GM19023 (cell line): ENCODE measurements around the gene ASIC2.

Experiments used
- ATAC-seq: cut with Tn5 transposase; IDR thresholded peaks from one replicate; pipeline ENCODE4 v1.9.1; 2021; ENCODE audit warnings: mild to moderate bottlenecking, moderate library complexity; ENCODE audit not compliant: unreplicated experiment

Gene ASIC2

GRCh38 chr17:33080091-33080490 is 213.0 kb downstream of the ASIC2 start:
- ATAC-seq: no peak

- ATAC-seq: no peak
Measured at GRCh38 chr17:33079201-33079600, 213.9 kb downstream of the ASIC2 start.

GRCh38 chr17:33076979-33077378 is 216.1 kb downstream of the ASIC2 start:
- no peak for ATAC-seq

- no peak for ATAC-seq
Measured at GRCh38 chr17:33073416-33073815, 219.7 kb downstream of the ASIC2 start.

GRCh38 chr17:33072421-33073161 is 220.5 kb downstream of the ASIC2 start:
- no peak for ATAC-seq

GRCh38 chr17:33071656-33072055 is 221.4 kb downstream of the ASIC2 start:
- no peak for ATAC-seq

GRCh38 chr17:33057564-33057963 is 235.5 kb downstream of the ASIC2 start:
- no peak for ATAC-seq

GRCh38 chr17:33056399-33057146 is 236.5 kb downstream of the ASIC2 start:
- ATAC-seq: no peak

GRCh38 chr17:33055746-33056145 is 237.3 kb downstream of the ASIC2 start:
- no peak for ATAC-seq

GRCh38 chr17:33055171-33055611 is 237.9 kb downstream of the ASIC2 start:
- ATAC-seq: no peak

- no peak for ATAC-seq
Measured at GRCh38 chr17:33054412-33054811, 238.7 kb downstream of the ASIC2 start.

- ATAC-seq: no peak
Measured at GRCh38 chr17:33053676-33054075, 239.4 kb downstream of the ASIC2 start.

GRCh38 chr17:33052856-33053255 is 240.2 kb downstream of the ASIC2 start:
- no peak for ATAC-seq

- no peak for ATAC-seq
Measured at GRCh38 chr17:33050611-33051140, 242.4 kb downstream of the ASIC2 start.

GRCh38 chr17:33049781-33050414 is 243.2 kb downstream of the ASIC2 start:
- no peak for ATAC-seq

- no peak for ATAC-seq
Measured at GRCh38 chr17:33046361-33047255, 246.5 kb downstream of the ASIC2 start.

GRCh38 chr17:33045216-33045615 is 247.9 kb downstream of the ASIC2 start:
- ATAC-seq: no peak

- ATAC-seq: no peak
Measured at GRCh38 chr17:33044771-33045170, 248.3 kb downstream of the ASIC2 start.

- ATAC-seq: no peak
Measured at GRCh38 chr17:33040461-33040860, 252.6 kb downstream of the ASIC2 start.

GRCh38 chr17:33039874-33040273 is 253.2 kb downstream of the ASIC2 start:
- no peak for ATAC-seq

- no peak for ATAC-seq
Measured at GRCh38 chr17:33038740-33039139, 254.4 kb downstream of the ASIC2 start.
